IMR-90 (cell line): Measurements from ENCODE around the gene NOS1. TPM values are rescaled to one million over a fixed set of nuclear protein-coding genes. Genes with fewer than 3 reads are reported as not detected.

Source experiments
- polyA plus RNA-seq, 3 experiments: library from polyadenylated mRNA; depleted of rRNA; stranded (reverse); fragments of >200 nt; gene quantifications; 2 replicates each; pipeline ENCODE4 v1.2.3, GENCODE V29; 2012; ENCODE audit warnings: low replicate concordance in 1 of 3
- total RNA-seq: library from RNA; depleted of rRNA; stranded (reverse); fragments of >200 nt; gene quantifications from 2 replicates; pipeline ENCODE4 v1.2.3, GENCODE V29; 2012; rRNA removed

Gene NOS1
- total and polyA plus RNA-seq, 2 of the 4 experiments (the other 2 are of a cell fraction) = 0.09 TPM; not detected in 1

Other genes starting within 250 kb of the NOS1 start
- 56.6 and 61.7 TPM in 2 replicates for gene FBXO21, start 171.2 kb downstream of the NOS1 start, total RNA-seq
- 37.6 and 43.6 TPM in 2 replicates for gene FBXO21, start 171.2 kb downstream of the NOS1 start, polyA plus RNA-seq (2012; rRNA removed)